Stimulated activated CD4-positive, alpha-beta T cell treated with anti-CD3 and anti-CD28 coated beads, Interleukin-15, amount 100 ng/mL, for 48 hours (primary cell): Measurements from ENCODE around the gene ELFN1.

ENCODE experiments used
- DNase-seq, 2 donors: peaks; one replicate each; pipeline ENCODE4 v3.0.0-alpha.2; 2020; ENCODE audit warnings: low read depth in 2 of 2

Gene ELFN1

DNA sequence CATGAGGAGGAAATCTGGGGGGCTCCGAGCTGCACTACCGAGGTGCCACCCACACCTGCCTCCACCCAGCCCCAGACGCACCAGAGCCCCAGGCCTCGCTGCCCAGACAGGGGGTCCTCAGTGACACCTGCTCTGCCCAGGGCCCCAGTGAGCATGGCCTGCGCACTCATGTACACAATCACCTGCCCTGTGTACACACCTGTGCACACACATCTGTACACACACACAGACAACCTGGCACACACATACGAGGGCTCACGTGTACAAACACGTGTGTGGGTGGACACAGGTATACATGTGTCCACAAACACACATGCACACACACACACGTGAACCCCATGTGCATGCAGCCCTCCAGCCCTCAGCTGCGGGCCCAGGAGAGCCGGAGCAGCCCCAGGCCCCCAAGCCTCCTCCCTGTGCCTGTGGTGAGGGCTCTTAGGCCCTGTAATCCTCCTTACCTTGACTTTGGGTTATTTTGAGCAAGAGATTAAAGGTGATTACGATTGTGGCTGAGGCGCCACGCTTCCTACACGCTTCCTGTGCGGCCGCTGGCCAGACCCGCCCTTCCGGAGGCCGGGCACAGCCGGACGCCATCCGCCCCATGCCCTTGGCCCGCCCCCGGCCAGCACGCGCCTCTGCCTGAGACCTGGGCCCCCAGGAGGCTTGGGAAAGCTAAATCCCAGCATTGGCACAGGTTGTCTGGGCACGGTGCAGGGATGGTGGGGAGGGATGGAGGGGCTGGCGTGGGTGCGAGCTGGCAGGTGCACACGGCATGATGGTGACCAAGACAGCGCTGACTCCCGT lies 71.9 kb downstream of the ELFN1 start:
- no peak for DNase-seq

- no peak for DNase-seq
Measured at GRCh38 chr7:1742555-1743303, 72.7 kb downstream of the ELFN1 start.

GRCh38 chr7:1743481-1744230 lies 73.6 kb downstream of the ELFN1 start:
- DNase-seq: no peak

- DNase-seq: no peak
Measured at GRCh38 chr7:1744296-1745017, 74.4 kb downstream of the ELFN1 start.

DNA sequence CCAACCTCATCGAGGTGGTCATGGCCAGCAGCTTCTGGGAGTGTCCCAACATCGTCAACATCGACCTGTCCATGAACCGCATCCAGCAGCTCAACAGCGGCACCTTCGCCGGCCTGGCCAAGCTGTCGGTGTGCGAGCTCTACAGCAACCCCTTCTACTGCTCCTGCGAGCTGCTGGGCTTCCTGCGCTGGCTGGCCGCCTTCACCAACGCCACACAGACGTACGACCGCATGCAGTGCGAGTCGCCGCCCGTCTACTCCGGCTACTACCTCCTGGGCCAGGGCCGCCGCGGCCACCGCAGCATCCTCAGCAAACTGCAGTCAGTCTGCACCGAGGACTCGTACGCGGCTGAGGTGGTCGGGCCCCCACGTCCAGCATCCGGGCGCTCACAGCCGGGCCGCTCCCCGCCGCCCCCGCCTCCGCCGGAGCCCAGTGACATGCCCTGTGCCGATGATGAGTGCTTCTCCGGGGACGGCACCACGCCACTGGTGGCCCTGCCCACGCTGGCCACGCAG lies 75.0 kb downstream of the ELFN1 start:
- DNase-seq: no peak

- DNase-seq: no peak
Measured at GRCh38 chr7:1745576-1746490, 75.8 kb downstream of the ELFN1 start.

GRCh38 chr7:1746491-1746975 lies 76.5 kb downstream of the ELFN1 start:
- DNase-seq: no peak

GRCh38 chr7:1747004-1747801 lies 77.1 kb downstream of the ELFN1 start:
- no peak for DNase-seq

DNA sequence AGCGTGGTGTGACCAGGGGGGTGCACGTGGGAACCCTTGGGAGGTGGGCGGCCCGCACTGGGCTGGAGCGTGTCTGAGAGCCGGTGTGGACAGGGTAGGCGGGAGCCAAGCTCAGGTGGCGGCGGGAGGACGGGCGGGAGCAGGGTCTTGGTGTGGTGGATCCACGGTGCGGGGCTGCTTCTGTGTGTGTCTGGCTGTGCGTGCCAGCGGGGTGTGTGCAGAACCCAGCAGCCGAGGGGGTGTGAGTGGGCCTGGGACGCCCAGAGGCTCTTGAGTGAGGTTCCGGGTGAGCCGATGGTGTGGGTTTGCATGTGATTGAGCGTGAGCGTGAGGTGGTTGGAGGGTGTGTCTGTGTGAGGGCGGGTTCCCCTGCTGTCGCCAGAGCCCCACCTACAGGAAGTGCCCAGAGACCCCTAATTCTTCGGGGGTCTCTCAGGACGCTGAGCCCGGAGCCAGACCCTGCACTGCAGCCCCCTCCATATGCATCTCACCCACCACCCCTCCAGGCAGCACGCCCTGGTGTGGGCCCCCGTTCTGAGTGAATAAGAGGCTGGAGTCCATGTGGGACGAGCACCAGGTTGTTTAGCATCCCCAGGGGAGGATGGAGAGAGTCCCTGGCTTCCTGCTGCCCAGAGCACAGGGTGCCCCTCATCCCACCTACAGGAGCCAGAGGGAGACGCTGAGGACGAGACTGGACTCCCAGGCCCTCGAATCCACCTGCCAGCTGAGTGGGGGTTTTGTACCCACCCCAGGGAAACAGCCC lies 78.2 kb downstream of the ELFN1 start:
- DNase-seq: no peak

GRCh38 chr7:1748839-1749173 lies 78.7 kb downstream of the ELFN1 start:
- DNase-seq: no peak

GRCh38 chr7:1749351-1749863 lies 79.3 kb downstream of the ELFN1 start:
- no peak for DNase-seq

DNA sequence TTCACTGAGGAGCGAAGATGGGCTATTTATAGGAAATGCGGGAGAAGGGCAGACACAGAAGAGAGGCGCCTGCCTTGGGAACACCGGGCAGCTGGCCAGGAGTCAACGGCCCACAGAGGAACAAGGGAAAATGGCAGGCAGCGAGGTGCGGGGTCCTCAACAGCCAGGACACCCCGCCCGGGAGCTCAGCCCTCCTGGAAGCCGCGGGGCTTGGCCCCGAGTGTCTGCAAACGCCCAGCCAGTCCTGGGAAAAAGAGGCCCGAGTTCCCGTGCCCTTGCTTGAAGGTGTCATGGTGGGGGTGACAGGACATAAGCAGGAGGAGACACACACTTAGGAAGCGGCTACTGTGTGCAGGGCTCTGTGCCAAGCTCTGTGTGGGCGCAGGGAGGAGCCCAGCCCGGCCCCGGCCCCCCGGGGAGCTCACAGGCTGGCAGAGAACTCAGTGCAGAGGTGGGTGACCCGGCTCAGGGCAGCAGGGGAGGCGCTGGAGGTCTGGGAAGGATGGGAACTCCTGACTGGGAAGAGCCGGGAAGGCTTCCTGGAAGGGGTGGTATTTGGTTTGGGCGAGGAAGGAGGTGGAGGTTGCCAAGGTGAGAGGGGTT lies 79.9 kb downstream of the ELFN1 start:
- no peak for DNase-seq

- no peak for DNase-seq
Measured at GRCh38 chr7:1750541-1751021, 80.5 kb downstream of the ELFN1 start.

- no peak for DNase-seq
Measured at GRCh38 chr7:1752111-1752510, 82.0 kb downstream of the ELFN1 start.

- DNase-seq: no peak
Measured at GRCh38 chr7:1752771-1753563, 82.9 kb downstream of the ELFN1 start.

- no peak for DNase-seq
Measured at GRCh38 chr7:1753564-1753867, 83.4 kb downstream of the ELFN1 start.

DNA sequence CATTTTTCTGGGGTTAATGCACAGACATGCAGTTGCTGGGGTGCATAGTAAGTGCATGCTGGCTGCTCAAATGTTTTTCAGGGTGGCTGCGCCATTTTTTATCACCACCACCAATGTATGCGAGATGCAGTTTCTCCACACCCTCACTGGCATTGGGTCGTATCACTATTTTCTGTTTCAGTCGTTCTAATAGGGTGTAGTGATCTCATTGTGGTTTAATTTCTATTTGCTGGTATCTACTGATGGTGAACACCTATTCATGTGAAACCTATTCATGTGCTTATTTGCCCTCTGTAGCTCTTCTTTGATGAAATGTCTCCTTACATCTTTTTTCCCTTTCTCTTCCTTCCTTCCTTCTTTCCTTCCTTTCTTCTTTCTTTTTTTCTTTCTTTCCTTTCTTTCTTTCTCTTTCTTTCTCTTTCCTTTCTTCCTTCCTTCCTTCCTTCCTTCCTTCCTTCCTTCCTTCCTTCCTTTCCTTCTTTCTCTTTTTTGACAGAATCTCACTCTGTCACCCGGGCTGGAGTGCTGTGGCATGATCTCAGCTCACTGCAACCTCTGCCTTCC lies 84.3 kb downstream of the ELFN1 start:
- DNase-seq: no peak
